Panc1 (cell line): Measurements from ENCODE around the gene TROAP. TPM values are rescaled to one million over a fixed set of nuclear protein-coding genes. Genes with fewer than 3 reads are reported as not detected.

Experiments
- ATAC-seq: fragments of 200-7000 bp; cut with Tn5 transposase; 2 replicates; pipeline ENCODE4 v1.9.1; 2020; ENCODE audit warnings: mild to moderate bottlenecking, moderate library complexity
- BruUV-seq: library from RNA; stranded (reverse); fragments of 400-500 nt; replicated peaks from 2 replicates; lab custom pipeline; 2021; lab: Mats Ljungman, UMichigan
- CTCF ChIA-PET: fragments of 300-600 bp; sonication (Branson Sonifier 250); formaldehyde crosslinking; loops from one replicate; lab custom pipeline; 2022; ENCODE audit warnings: antibody characterized with exemption; lab: Charles Lee
- POLR2A ChIA-PET: fragments of 300-600 bp; sonication (Branson Sonifier 250); formaldehyde crosslinking; loops from one replicate; lab custom pipeline; 2022; ENCODE audit warnings: antibody characterized with exemption; lab: Charles Lee
- DNase-seq: peaks from one replicate; pipeline ENCODE4 v3.0.0-alpha.2; 2010; ENCODE audit warnings: low read depth, low spot score
- H3K27ac ChIP-seq: 2 replicates; pipeline ENCODE4 v1.5.1; 2011; ENCODE audit warnings: mild to moderate bottlenecking, low read length, inconsistent platforms
- H3K27me3 ChIP-seq: fragments of 200-500 bp; sonication (Bioruptor generic); 2 replicates; pipeline ENCODE4 v1.6.0; 2014; ENCODE audit warnings: low read length, inconsistent platforms; ENCODE audit not compliant: control insufficient read depth, insufficient read depth
- H3K36me3 ChIP-seq: fragments of 200-500 bp; sonication (Bioruptor generic); 2 replicates; pipeline ENCODE4 v1.5.1; 2014; ENCODE audit warnings: inconsistent platforms, mild to moderate bottlenecking, low read length, moderate library complexity; ENCODE audit not compliant: control insufficient read depth, insufficient read depth
- H3K4me1 ChIP-seq: 2 replicates; pipeline ENCODE4 v1.5.1; 2011; ENCODE audit warnings: inconsistent platforms, mild to moderate bottlenecking, low read length, moderate library complexity; ENCODE audit not compliant: control insufficient read depth, insufficient read depth
- H3K4me3 ChIP-seq, 2 experiments: 2 replicates each; pipeline ENCODE4 v1.5.1; 2011 to 2012; ENCODE audit warnings: low read depth in 2 of 2, low read length in 2 of 2, mild to moderate bottlenecking in 2 of 2, inconsistent platforms in 1 of 2, moderate library complexity in 1 of 2
- H3K9me3 ChIP-seq: fragments of 200-500 bp; sonication (Bioruptor generic); 2 replicates; pipeline ENCODE4 v1.5.1; 2014; ENCODE audit warnings: low read depth, mild to moderate bottlenecking, inconsistent platforms, low read length, moderate library complexity; ENCODE audit not compliant: control insufficient read depth, insufficient read depth
- POLR2AphosphoS5 ChIP-seq: IDR thresholded peaks from 2 replicates; pipeline ENCODE4 v1.6.1; 2012; ENCODE audit warnings: mild to moderate bottlenecking, low read depth, low read length, moderate library complexity
- REST ChIP-seq, 2 experiments: IDR thresholded peaks; 2 replicates each; pipeline ENCODE4 v1.6.1; 2011 to 2012; ENCODE audit warnings: low read depth in 2 of 2, control low read depth in 1 of 2, low read length in 1 of 2, mild to moderate bottlenecking in 1 of 2, moderate library complexity in 1 of 2; ENCODE audit not compliant: insufficient read depth in 1 of 2
- SIN3A ChIP-seq: IDR thresholded peaks from 2 replicates; pipeline ENCODE4 v1.6.1; 2012; ENCODE audit warnings: low read depth, mild to moderate bottlenecking, low read length, moderate library complexity, borderline replicate concordance; ENCODE audit not compliant: insufficient read depth
- TCF7L2 ChIP-seq: IDR thresholded peaks from 2 replicates; pipeline ENCODE4 v1.6.1; 2011; ENCODE audit warnings: mild to moderate bottlenecking, low read depth, low read length, inconsistent platforms
- in situ Hi-C: cut with HindIII; loops from 2 replicates; pipeline ENCODE4 v1.10.0; 2016; ENCODE audit warnings: low sequenced_read_pairs, low pct_unique_long_range_greater_than_20kb
- intact Hi-C: fragments of 100-400 bp; cut with micrococcal nuclease; formaldehyde crosslinking; loops from one replicate; pipeline ENCODE4 v1.10.0; 2022; ENCODE audit not compliant: unreplicated experiment
- total RNA-seq: library from RNA; stranded (reverse); gene quantifications from one replicate; pipeline ENCODE4 v1.2.1, GENCODE V29; 2021; ENCODE audit not compliant: unreplicated experiment
- TF ChIP-seq, protein P1 (sequence below): fragments of 450-650 bp; IDR thresholded peaks from 2 replicates; pipeline ENCODE4 v1.5.1; 2017; ENCODE audit warnings: mild to moderate bottlenecking

The TROAP gene
- total RNA-seq, 1 experiment from 2014 or later: 50.0 TPM

DNA sequence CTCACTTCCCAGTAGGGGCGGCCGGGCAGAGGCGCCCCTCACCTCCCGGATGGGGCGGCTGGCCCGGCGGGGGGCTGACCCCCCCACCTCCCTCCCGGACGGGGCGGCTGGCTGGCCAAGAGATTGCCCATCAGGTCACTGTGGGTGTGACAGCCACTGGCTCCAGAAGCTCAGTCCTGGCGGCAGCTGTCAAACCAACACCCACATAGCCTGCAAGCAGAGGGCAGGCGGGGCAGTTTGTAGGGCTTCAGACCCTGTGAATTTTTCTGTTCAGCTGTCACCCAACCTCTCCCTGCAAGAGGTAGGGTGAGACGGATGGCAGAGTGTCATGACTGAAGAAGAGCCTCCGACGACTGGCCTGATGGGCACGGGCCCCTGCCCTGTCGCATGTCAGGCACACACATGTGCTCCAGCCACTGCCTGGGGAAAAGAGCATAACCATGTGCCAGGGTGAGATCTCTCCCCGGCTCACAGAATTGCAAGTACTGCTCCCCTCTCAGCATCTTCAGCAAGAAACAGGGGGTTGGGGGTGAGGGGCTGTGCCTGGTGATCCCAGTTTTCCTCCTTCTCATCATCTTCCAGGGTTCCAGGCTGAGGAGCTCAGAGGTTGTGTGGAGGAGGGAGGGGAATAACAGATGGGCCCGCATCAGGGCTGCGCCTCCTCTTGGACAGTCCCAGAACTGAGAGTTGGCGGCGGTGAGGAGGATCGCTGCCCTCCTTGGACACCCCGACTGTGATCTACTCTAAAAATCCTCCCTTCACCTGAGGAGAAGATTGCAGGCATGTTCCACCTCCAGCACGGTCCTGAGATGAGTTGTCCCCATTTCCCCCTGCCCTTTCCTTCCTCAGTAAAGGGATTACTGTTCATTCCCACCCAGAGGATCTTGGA lies 39.3 kb upstream of the TROAP start:
- no TSS peak for BruUV-seq
- no peaks in the 10 kb centered on the region for H3K36me3 ChIP-seq
- ChIA-PET CTCF (interaction anchor here (0.6 to 1.0 kb wide), 2 partner anchors 11 to 226 kb away, joined by 3 to 10 read pairs; no protein-coding TSS in a partner anchor), POLR2A (no interaction called here)
- H3K27ac ChIP-seq: no peak overlapping the region
- in situ Hi-C loops: no loop called here
- TF ChIP-seq, protein P1, sequence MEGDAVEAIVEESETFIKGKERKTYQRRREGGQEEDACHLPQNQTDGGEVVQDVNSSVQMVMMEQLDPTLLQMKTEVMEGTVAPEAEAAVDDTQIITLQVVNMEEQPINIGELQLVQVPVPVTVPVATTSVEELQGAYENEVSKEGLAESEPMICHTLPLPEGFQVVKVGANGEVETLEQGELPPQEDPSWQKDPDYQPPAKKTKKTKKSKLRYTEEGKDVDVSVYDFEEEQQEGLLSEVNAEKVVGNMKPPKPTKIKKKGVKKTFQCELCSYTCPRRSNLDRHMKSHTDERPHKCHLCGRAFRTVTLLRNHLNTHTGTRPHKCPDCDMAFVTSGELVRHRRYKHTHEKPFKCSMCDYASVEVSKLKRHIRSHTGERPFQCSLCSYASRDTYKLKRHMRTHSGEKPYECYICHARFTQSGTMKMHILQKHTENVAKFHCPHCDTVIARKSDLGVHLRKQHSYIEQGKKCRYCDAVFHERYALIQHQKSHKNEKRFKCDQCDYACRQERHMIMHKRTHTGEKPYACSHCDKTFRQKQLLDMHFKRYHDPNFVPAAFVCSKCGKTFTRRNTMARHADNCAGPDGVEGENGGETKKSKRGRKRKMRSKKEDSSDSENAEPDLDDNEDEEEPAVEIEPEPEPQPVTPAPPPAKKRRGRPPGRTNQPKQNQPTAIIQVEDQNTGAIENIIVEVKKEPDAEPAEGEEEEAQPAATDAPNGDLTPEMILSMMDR: no peak
- no peak for TF ChIP-seq POLR2AphosphoS5
- no peak for TF ChIP-seq REST (IDR thresholded peaks at IDR 0.05; ENCODE audit: insufficient read depth in 1 of 2, low read depth in 2 of 2, low read length in 1 of 2)
- no peak for TF ChIP-seq TCF7L2
- no peak for TF ChIP-seq SIN3A
- DNase-seq (no peak), ATAC-seq (peak; percentile 62)
- no peak overlapping the region for H3K4me3 ChIP-seq
- intact Hi-C loops: no loop called here
- no peaks in the 10 kb centered on the region for H3K27me3 ChIP-seq
- no peaks in the 10 kb centered on the region for H3K9me3 ChIP-seq
- H3K4me1 ChIP-seq: no peaks in the 10 kb centered on the region

- POLR2A ChIA-PET: no interaction called here
- CTCF ChIA-PET: interaction anchor here (0.7 to 1.1 kb wide), 4 partner anchors 10 to 72 kb away, joined by 3 to 4 read pairs (median 3); no protein-coding TSS in a partner anchor
These were observed 38.4 kb upstream of the TROAP start for GRCh38 chr12:49284672-49285071.

More at GRCh38 chr12:49284672-49285071, 38.4 kb upstream of the TROAP start:
- Histone ChIP-seq H3K27me3 (no peaks in the 10 kb centered on the region), H3K4me3 (no peak overlapping the region), H3K9me3 (no peaks in the 10 kb centered on the region), H3K36me3 (no peaks in the 10 kb centered on the region), H3K4me1 (no peaks in the 10 kb centered on the region), H3K27ac (no peak overlapping the region)
- no peak for ATAC-seq
- in situ Hi-C loops: no loop called here
- intact Hi-C loops: loop anchor here (5.0 kb wide), 1 partner anchor 53 kb away; the partner anchor contains the start of gene C1QL4
- no peak for DNase-seq
- no peak for TF ChIP-seq POLR2AphosphoS5
- no peak for TF ChIP-seq SIN3A
- TF ChIP-seq, protein P1: no peak
- TF ChIP-seq TCF7L2: no peak
- no peak for TF ChIP-seq REST (IDR thresholded peaks at IDR 0.05; ENCODE audit: insufficient read depth in 1 of 2, low read depth in 2 of 2, low read length in 1 of 2)
- BruUV-seq: no TSS peak
